Stimulated activated CD4-positive, alpha-beta T cell treated with anti-CD3 and anti-CD28 coated beads, Interleukin-15, amount 100 ng/mL, for 48 hours (primary cell): ENCODE data around the gene ASB15.

Experiments used
- DNase-seq, 2 donors: peaks; one replicate each; pipeline ENCODE4 v3.0.0-alpha.2; 2020; ENCODE audit warnings: low read depth in 2 of 2

Gene ASB15

DNA sequence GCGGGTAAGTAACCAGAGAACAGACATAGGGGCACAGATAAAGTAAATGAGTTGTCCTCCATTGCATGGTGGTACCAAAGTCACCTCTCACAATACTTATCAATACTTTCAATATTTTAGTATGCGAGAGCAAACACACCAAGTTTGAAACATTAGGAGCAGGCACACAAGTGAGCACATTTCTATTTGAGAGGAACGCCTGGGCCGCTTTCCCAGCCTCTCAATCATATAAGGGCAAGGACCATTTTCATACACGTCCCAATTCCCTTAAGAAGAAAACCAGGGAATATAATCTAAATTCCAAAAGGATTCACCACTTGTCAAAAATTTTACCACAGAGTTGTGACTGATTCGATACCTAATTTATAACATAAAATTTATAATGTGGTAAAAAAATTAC is 61.6 kb downstream of the ASB15 start:
- DNase-seq = no peak

DNA sequence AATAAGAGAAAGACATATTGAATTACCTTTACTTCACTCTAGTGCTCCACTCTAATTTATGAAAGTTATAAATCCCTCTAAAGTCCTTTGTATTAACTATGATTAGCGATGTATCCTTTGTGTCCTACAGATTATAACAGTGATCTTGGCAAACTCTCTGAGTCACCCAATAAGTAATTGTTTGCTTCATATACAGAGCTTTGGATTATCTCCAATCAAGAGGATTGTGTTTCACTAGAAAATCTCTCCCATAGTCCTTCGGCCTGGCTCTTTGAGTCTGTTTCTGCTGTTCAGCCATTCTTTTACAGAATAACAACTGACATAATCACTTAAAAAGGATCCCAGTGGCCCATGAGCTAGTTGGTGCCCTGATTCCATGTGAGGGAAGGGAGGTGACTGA is 63.5 kb downstream of the ASB15 start:
- no peak for DNase-seq

DNA sequence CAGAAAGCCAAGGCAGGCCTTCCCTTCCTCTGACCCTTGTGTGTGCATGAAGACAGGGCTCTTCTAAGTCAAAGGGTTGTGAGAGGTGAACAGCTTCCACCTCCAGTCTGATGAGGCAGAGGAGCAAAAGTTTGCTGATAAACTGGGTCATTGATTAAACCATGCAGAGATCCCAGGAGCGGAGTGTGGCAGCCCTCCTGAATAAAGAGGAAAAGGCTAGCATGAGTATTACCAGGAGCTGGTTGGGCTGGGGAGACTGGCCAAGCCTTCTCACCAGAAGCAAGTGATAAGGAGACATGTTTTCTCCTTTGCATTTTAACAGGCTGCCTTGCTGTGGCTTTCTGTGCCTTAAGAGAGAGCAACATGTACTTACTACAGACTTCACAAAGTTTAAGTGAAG is 64.3 kb downstream of the ASB15 start:
- DNase-seq = no peak

DNA sequence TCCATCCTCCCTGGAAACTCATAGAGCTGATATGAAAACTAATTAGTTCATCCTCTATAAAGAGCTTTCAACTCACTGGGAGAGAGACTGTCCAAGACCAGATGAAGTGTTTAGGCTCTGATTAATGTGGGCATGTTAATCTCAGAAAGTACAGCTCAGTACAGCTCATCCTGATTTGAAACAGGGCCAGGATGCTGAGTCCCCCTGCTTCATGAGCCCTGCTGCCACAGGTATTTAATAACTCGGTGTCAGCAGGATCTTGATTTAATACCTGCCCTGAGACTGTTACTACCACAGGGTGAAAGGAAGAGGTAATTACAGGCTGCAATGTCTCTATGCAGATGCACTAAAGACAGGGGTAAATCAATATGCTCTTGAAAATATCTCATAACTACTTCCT is 64.9 kb downstream of the ASB15 start:
- DNase-seq = no peak

DNA sequence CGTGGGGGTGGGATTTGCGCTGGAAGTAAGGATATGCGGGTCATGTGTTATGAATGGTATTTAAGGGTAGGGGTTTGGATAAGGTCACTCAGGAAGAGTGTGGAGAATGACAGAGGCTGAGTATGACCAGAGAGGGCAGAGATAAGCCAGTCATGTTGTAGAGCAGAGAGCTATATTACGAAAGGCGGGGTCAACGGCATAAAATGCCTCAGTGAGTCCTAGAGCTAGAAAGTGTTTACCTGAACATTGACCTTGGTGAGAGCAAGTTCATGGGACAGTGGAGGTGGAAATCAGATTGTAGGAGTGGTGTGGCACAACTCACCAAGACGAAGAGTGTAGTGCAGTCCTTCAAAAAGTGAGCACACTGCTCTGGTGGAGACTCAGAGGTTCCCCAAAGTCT is 67.9 kb downstream of the ASB15 start:
- DNase-seq = no peak

DNA sequence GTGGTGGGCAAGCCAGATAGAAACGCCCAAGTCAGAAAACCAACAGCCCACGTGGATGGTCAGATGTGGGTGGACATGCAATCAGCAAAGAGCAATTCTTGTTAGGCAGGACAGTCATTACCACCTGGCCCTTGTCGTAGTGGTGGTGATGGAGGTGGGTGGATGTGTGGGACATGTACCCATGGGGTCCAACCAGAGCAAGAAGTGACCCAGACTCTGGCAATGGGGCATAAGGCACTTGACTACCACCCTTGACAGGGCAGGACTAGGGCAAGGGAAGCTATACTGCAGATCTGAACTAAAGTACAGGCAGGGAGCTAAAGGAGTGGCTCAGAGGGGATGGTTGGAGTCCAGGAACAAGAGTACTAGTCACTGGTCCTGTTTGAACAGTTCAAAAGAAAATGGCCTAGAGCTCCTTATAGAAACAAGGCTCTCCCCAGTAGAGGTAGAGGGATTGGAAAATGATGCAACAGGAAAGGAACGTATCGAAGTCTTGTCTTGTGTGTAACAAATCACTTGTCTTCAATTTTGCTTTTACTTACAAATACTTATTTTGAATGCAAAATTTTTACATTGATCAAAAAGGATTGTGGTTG is 71.6 kb downstream of the ASB15 start:
- no peak for DNase-seq

DNA sequence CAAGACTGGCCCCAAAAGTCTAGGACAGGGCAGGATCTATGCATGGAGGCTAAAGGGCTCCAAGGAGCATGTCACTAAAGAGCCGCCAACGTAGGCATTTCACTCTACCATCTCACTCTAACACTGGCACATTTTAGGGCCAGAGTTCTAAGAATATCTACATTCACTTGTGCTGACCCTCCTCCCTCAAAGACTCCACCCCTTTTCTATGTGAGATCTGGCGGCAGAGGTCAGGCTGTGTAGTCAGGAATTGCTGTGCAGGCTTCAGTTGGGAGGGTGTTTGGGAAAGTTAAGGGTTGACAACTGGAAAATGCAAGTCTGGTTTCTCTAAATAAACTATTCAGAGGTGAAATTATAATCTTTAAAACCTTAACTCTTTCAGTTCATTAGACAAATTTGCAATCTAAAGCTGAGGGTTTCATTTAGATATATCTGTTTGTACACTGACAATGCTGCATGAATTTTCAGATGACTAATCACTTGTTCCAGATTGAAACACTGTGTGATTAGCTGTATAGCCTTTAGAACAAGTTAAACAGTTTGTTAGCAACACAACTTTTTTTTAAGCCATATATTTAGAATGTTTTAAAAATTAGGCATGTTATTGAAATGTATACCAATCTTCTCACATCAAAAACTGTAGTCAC is 72.3 kb downstream of the ASB15 start:
- no peak for DNase-seq

DNA sequence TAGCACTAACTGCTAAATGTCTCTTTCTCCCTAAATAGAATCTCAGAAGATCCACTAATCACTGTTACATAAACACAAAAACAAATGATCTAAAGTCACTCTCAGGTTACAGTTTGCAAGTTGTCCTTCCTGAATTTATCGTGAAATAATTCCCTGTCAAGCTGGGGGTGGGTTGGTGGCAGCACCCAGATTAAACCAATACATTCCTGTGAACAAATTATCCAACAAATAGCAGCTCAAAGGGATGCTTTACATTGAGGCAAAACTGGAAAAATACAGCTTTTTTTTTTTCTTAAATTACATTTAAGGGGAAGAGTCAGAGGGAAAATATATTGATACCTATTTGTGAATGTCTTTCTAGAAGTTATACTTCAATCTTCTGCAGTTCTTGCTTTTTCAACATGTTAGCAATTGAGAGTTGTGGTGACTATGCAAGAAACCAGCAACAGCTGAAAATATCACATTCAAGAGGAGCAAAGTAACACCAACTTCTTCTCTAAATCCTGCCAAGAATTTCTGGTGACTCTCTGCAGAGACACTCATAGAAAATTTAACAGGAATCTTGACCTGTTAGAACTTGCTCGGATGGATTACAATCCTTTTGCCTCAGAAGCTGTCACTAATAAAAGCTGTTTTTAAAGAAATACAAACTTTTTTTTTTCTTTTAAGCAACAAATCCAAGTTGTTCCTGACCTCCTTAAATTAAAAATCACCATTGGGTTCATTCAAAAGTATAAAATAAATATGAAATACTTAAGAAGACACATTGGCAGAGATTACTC is 73.0 kb downstream of the ASB15 start:
- no peak for DNase-seq

DNA sequence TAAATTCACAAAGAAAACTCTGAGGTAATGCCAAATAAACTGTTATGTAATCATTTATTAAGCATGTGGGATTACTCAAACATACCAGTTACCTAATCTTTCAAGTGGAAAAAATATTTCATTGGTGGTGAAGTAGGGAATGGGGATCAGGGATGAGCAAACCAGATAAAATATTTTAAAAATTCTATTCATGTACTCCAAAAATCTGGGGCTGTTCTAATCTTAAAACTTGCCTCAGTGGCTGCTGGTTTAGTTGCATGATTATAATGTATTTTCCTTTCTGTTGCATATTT is 73.5 kb downstream of the ASB15 start:
- no peak for DNase-seq

DNA sequence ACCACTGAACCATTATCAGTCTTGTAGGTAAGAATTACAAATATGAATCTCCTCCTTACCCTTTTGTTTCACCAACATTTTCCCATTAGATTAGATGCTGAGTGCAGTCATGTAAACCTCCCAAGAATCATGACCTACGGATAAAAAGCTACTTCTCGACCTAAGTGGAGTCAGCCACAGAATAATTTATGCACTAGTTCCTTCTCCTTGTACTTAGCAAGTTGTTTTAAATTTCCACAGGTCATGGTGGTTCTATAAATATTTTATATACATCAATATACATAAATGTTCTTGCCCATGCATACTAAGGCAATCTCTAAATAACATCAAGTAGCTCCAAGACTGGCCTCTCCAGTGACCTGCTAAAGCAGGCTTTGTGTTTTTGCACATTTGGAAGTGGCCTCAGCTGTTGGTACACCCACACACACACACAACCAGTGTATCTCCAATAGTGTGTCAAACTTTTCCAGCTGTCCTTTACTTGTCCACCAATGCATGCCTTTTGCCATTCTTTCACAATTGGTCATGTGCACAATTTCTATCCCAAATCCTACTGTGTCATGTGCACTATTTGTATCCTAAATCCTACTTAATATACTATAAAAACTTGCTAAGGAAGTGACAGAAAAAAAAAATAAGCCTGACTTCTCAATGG is 75.6 kb downstream of the ASB15 start:
- DNase-seq = no peak

DNA sequence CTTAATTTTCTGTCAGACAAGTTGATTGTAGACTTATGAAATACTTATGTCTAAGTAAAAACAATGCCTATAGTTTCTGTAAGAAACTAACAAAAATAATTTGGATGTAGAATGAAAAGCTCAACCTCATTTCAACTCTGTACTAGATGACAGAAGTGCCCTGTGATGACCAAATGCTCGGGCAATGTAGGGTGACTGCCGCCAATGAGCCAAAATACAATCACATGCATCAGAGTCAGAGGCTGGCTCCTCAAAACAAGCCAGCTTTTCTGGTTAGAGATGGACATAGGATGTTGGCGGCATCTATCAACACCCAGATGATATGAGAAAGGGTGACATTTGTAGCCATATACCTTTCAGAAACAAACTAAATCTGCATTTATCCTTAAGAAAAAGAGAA is 78.0 kb downstream of the ASB15 start:
- no peak for DNase-seq

DNA sequence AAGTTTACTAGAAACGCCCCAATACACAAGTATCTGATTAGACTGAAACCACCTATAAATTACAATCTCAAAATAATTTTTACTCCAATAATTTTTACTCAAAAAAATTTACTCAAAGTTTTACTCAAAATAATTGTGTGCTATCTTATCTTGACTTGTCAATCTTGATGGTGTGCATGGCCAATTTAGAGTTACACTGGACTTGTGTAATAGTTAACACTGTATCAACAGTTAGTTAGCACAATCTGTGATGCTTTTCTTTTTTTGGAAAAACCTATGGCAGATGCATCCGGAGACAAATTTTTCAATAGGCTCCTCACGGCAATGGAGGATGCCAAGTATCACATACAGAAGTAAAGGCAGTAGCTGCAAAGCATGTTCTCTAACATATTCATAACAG is 79.0 kb downstream of the ASB15 start:
- no peak for DNase-seq

DNA sequence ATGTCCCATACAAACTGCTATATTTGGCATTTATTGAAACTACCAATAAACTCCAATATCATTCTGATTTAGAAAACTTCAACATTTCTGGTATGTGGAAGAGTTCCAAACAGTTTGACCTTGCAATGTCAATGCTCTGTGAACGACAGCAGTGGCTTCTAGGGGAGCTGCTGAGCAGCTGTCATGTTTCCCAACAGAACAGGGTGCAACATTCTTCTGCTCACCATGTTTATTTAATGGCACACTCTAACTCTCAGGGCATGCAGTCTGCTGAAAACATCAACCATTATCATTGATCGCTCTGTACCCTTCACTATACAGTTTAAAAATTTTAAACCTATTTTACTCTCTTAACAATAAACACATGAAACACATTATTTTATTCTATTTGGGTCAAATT is 79.9 kb downstream of the ASB15 start:
- DNase-seq = no peak

DNA sequence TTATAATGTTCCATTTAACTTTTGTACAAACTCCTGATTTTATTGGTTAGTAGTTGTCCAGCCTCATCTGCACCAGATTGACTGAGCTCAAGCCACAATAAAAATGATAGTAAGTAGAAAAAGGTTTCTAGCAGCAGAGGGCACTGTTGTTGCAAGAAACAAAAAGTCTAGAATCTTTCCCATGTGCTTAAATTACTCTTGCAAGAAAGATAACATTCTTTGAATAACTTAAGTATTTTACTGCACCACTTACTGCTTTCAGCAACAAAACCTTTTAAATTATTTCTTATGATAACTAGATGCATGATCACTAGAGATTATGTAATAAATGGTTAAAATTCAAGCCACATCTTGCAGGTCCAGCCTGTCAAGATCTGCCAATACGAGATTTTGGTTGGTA is 81.1 kb downstream of the ASB15 start:
- DNase-seq = no peak

DNA sequence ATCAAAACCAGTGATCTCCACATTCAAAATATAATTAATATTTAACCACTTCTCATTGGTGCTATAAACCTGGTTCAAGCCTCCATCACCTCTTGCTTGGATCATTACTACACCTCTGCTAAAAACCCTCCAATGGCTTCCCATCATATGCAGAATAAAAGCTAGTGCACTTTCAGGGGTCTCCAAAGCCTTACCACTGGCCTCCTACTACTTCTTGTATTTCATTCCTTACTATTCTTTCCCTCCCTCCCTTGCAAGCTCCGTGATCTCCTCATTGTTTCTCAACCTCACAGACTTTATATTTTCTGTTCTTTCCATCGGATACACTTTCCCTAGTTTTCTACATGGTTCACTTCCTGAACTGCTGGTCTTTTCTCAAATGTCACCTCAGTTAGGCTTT is 85.5 kb downstream of the ASB15 start:
- no peak for DNase-seq

DNA sequence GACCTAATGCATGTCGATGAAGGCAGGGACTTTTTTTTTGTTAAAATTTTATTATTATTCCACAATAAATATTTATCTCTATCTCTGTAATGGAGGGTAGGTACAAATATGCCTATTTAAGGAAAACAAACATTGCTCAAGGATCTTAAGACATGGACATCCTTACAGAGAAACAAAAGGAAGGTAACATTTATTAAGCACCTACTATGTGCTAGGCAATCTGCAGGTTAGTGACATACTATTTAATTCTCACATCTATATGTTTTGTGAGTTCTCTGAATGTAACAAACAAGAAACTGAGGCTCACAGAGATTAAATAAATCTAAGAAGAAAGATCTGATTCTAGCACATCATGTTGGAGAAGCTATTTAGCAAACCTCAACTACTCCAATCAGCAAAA is 86.1 kb downstream of the ASB15 start:
- DNase-seq = no peak
